SK-N-MC (cell line): ENCODE results near the gene CCDC141.

ENCODE experiments used
- EZH2 ChIP-seq: fragments of 200-600 bp; sonication (generic); IDR thresholded peaks from one replicate; pipeline ENCODE4 v1.6.1; 2017; ENCODE audit warnings: antibody characterized with exemption
- POLR2AphosphoS5 ChIP-seq: IDR thresholded peaks from 2 replicates; pipeline ENCODE4 v1.6.1; 2012; ENCODE audit warnings: mild to moderate bottlenecking, low read depth, low read length, borderline replicate concordance

DNA sequence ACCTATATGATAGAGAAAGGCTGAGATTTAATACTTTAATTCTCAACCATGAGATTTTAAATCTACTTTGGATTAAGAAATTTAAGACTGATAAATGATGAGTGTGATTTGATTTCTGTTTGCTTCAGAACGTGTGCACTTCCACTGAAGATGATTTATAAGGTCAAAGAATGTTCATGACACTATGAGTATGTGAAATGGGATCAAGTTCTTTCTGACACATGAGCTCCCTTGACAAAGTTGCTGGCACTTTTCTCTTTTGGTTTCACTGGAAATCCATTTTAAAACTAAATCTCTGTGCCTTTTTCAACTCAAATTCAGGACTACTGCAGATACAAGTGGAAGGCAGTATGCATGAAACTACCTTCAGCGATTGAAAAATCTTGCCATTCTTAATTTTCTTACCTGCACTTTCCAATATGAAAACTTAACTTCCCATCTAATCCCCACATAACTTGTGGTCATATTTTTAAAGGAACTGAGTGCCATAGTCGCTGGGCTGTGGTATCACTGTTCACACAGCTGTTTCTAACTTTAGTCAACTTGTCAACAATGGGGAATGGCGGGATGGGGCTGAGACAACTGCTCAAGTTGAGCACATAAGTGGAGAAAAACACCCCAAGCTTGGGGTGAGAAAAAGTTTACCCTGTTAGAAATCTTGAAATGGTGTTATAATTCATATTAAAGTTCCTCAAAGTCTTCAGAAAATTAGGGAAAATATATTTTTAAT lies 190.9 kb downstream of the CCDC141 start:
- TF ChIP-seq EZH2, result no peak
- TF ChIP-seq POLR2AphosphoS5, result no peak
